ENCODE results near the gene POMZP3.
"Not testable (repeated sequence)": the region's sequence is repeated elsewhere in the genome, so short reads cannot be mapped to it uniquely, and the experiment has no call there.

Gene POMZP3

GRCh38 chr7:76568742-76569141, 58.3 kb downstream of the POMZP3 start:
- not testable (repeated sequence) for H3K4me1 ChIP-seq (ENCODE audit: insufficient read depth, low read length); H3K9ac ChIP-seq (ENCODE audit: low read depth, low read length); H3K9me3 ChIP-seq (ENCODE audit: control insufficient read depth, insufficient read depth, low read length); H3K36me3 ChIP-seq (ENCODE audit: insufficient read depth, low read length)

GRCh38 chr7:76567753-76568152, 59.3 kb downstream of the POMZP3 start:
- not testable (repeated sequence) for H3K9me3 ChIP-seq (ENCODE audit: control insufficient read depth, insufficient read depth, low read length); H3K4me1 ChIP-seq (ENCODE audit: insufficient read depth, low read length); H3K36me3 ChIP-seq (ENCODE audit: insufficient read depth, low read length); H3K9ac ChIP-seq (ENCODE audit: low read depth, low read length)

- not testable (repeated sequence) for H3K4me1 ChIP-seq (ENCODE audit: insufficient read depth, low read length); H3K9ac ChIP-seq (ENCODE audit: low read depth, low read length); H3K9me3 ChIP-seq (ENCODE audit: control insufficient read depth, insufficient read depth, low read length); H3K36me3 ChIP-seq (ENCODE audit: insufficient read depth, low read length)
These were observed 59.8 kb downstream of the POMZP3 start for GRCh38 chr7:76567311-76567710.

GRCh38 chr7:76565001-76565400, 62.1 kb downstream of the POMZP3 start:
- H3K9ac ChIP-seq (ENCODE audit: low read depth, low read length); H3K36me3 ChIP-seq (ENCODE audit: insufficient read depth, low read length); H3K9me3 ChIP-seq (ENCODE audit: control insufficient read depth, insufficient read depth, low read length); H3K4me1 ChIP-seq (ENCODE audit: insufficient read depth, low read length): not testable (repeated sequence)

- not testable (repeated sequence) for H3K9ac ChIP-seq (ENCODE audit: low read depth, low read length); H3K4me1 ChIP-seq (ENCODE audit: insufficient read depth, low read length); H3K36me3 ChIP-seq (ENCODE audit: insufficient read depth, low read length); H3K9me3 ChIP-seq (ENCODE audit: control insufficient read depth, insufficient read depth, low read length)
These were observed 65.7 kb downstream of the POMZP3 start for GRCh38 chr7:76561342-76561741.

GRCh38 chr7:76560157-76560556, 66.9 kb downstream of the POMZP3 start:
- H3K36me3 ChIP-seq (ENCODE audit: insufficient read depth, low read length); H3K9me3 ChIP-seq (ENCODE audit: control insufficient read depth, insufficient read depth, low read length); H3K9ac ChIP-seq (ENCODE audit: low read depth, low read length); H3K4me1 ChIP-seq (ENCODE audit: insufficient read depth, low read length): not testable (repeated sequence)

Data from ES-I3 (cell line).